ENCODE results near the gene NEURL1. TPM values are rescaled to one million over a fixed set of nuclear protein-coding genes. Genes with fewer than 3 reads are reported as not detected.
"Not testable (repeated sequence)": the region's sequence is repeated elsewhere in the genome, so short reads cannot be mapped to it uniquely, and the experiment has no call there.

The NEURL1 gene
- total RNA-seq, 4 donors from 2014 or later: 40.4 to 51.8 (median 45.8) TPM

- TF ChIP-seq, protein P1, sequence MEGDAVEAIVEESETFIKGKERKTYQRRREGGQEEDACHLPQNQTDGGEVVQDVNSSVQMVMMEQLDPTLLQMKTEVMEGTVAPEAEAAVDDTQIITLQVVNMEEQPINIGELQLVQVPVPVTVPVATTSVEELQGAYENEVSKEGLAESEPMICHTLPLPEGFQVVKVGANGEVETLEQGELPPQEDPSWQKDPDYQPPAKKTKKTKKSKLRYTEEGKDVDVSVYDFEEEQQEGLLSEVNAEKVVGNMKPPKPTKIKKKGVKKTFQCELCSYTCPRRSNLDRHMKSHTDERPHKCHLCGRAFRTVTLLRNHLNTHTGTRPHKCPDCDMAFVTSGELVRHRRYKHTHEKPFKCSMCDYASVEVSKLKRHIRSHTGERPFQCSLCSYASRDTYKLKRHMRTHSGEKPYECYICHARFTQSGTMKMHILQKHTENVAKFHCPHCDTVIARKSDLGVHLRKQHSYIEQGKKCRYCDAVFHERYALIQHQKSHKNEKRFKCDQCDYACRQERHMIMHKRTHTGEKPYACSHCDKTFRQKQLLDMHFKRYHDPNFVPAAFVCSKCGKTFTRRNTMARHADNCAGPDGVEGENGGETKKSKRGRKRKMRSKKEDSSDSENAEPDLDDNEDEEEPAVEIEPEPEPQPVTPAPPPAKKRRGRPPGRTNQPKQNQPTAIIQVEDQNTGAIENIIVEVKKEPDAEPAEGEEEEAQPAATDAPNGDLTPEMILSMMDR (IDR thresholded peaks at IDR 0.05): no peak
- no peak for TF ChIP-seq POLR2A (IDR thresholded peaks at IDR 0.05)
- peaks cover 0 to 9% (median 0%) of the 10 kb centered on the region in 4 donors for H3K4me1 ChIP-seq
- peak overlapping the region in 2 of 4 donors; percentile 50 to 57 for H3K27ac ChIP-seq
- DNase-seq: no peak
- no peaks in the 10 kb centered on the region for H3K27me3 ChIP-seq
- peaks cover 0 to 17% (median 0%) of the 10 kb centered on the region in 3 donors for H3K36me3 ChIP-seq
- H3K9me3 ChIP-seq: no peaks in the 10 kb centered on the region
- no peak overlapping the region for H3K4me3 ChIP-seq
Observed at GRCh38 chr10:103600956-103601569, 107.6 kb downstream of the NEURL1 start.

- Histone ChIP-seq H3K36me3 (peaks cover 0 to 17% (median 0%) of the 10 kb centered on the region in 3 donors), H3K27ac (no peak overlapping the region), H3K4me3 (no peak overlapping the region), H3K27me3 (no peaks in the 10 kb centered on the region), H3K4me1 (peaks cover 0 to 9% (median 0%) of the 10 kb centered on the region in 4 donors), H3K9me3 (no peaks in the 10 kb centered on the region)
- no peak for DNase-seq
- TF ChIP-seq POLR2A (IDR thresholded peaks at IDR 0.05): no peak
- TF ChIP-seq, protein P1 (IDR thresholded peaks at IDR 0.05): no peak
Observed at GRCh38 chr10:103602028-103602851, 108.7 kb downstream of the NEURL1 start.

DNA sequence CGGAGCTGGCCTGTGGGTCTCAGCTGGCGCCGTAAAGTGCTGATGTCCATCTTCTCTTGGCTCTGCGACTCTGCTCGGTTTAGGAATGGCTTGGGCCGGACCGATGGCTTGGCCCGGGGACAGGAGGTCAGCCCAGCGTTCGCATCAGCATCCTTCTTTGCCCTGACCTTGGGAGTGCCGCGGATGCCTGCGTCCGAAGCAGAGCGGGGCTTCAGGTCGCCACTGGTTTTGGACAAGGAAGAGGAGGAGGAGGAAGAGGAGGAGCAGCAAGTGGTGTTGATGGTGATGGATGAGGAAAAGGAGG, 109.3 kb downstream of the NEURL1 start:
- Histone ChIP-seq H3K4me3 (no peak overlapping the region), H3K4me1 (peaks cover 0 to 9% (median 0%) of the 10 kb centered on the region in 4 donors), H3K27ac (no peak overlapping the region), H3K27me3 (no peaks in the 10 kb centered on the region), H3K9me3 (no peaks in the 10 kb centered on the region), H3K36me3 (peaks cover 0 to 17% (median 0%) of the 10 kb centered on the region in 3 donors)
- TF ChIP-seq POLR2A (IDR thresholded peaks at IDR 0.05): no peak
- TF ChIP-seq, protein P1 (IDR thresholded peaks at IDR 0.05): no peak
- no peak for DNase-seq

DNA sequence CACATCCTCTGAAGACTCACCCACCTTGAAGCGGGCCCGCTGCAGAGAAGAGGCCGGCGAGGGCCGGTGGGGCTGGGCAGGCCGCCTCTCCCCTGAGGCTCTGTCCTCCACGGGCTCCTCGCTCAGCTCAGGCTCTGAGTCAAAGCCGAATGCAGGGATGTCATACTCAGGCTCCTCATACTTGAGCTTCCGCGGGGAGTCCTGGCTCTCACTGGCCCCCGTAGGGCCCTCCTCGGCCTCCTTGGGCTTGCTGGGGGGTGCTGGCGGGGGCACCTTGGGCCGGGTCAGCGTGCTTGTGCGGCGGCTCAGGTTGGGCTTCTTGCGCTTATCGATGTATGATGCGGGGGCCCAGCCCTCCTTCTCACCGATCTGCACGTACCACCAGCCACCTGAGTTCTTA, 109.9 kb downstream of the NEURL1 start:
- Histone ChIP-seq H3K4me3 (no peak overlapping the region), H3K36me3 (peaks cover 0 to 17% (median 0%) of the 10 kb centered on the region in 3 donors), H3K9me3 (no peaks in the 10 kb centered on the region), H3K4me1 (peaks cover 0 to 9% (median 0%) of the 10 kb centered on the region in 4 donors), H3K27me3 (no peaks in the 10 kb centered on the region), H3K27ac (no peak overlapping the region)
- DNase-seq: no peak
- TF ChIP-seq POLR2A (IDR thresholded peaks at IDR 0.05): no peak
- TF ChIP-seq, protein P1 (IDR thresholded peaks at IDR 0.05): no peak

DNA sequence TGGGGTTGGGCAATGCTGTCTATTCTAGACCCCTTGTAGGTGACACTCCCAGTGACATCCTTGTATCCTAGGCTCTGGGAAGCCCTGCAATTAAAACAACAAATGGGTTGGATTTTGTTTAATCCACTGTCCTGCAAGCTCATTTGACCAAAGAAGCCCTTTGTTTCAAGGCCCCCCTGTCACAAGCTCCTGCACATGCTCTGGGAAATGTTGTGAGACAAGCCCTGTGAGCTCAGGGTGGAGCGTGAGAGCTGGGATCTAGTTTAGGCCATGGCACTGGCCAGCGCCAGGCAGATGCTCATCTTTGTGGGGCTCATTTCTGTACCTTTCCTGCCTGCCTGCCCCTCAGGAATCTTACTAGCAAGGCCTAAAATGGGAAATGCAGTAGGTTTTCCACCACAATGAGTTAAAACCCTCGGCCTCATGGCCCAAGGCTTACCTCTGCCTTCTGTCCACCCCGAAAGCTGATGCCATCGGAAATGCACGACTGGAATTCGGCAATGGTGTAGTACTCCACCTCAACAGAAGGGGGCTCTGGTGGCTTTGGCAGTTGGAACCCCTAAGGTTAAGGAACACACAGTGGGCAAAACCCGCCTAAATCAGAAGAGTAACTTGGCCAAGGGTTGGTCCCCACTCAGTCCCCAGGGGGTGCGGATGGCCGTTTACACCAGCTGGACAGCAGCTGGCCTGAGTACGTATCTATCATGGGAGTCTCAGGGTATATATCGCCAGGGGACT, 112.0 kb downstream of the NEURL1 start:
- Histone ChIP-seq H3K4me3 (no peak overlapping the region), H3K4me1 (peaks cover 0 to 5% (median 0%) of the 10 kb centered on the region in 4 donors), H3K27me3 (no peaks in the 10 kb centered on the region), H3K9me3 (no peaks in the 10 kb centered on the region), H3K36me3 (peaks cover 0 to 28% (median 0%) of the 10 kb centered on the region in 3 donors), H3K27ac (peak overlapping the region in 1 of 4 donors; percentile 2)
- DNase-seq: peak in 2 of 3 donors; percentile 24 to 78
- TF ChIP-seq, protein P1 (IDR thresholded peaks at IDR 0.05): peak; percentile 35 to 77 (median 63)
- TF ChIP-seq POLR2A (IDR thresholded peaks at IDR 0.05): no peak

- not testable (repeated sequence) for H3K4me1 ChIP-seq, H3K27ac ChIP-seq, DNase-seq, H3K27me3 ChIP-seq, H3K4me3 ChIP-seq, H3K9me3 ChIP-seq
- H3K36me3 ChIP-seq: peaks cover 0 to 34% (median 0%) of the 10 kb centered on the region in 3 donors
Observed at GRCh38 chr10:103606097-103606438, 112.6 kb downstream of the NEURL1 start.

DNA sequence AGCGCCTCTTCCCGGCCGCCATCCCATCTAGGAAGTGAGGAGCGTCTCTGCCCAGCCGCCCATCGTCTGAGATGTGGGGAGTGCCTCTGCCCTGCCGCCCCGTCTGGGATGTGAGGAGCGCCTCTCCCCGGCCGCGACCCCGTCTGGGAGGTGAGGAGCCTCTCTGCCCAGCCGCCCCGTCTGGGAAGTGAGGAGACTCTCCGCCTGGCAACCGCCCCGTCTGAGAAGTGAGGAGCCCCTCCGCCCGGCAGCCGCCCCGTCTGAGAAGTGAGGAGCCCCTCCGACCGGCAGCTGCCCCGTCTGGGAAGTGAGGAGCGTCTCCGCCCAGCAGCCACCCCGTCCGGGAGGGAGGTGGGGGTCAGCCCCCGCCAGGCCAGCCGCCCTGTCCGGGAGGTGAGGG, 113.5 kb downstream of the NEURL1 start:
- H3K4me3 ChIP-seq, DNase-seq, H3K27ac ChIP-seq, H3K27me3 ChIP-seq, H3K4me1 ChIP-seq, H3K9me3 ChIP-seq: not testable (repeated sequence)
- peaks cover 0 to 44% (median 0%) of the 10 kb centered on the region in 3 donors for H3K36me3 ChIP-seq

GRCh38 chr10:103608056-103608455, 114.6 kb downstream of the NEURL1 start:
- H3K4me3 ChIP-seq, H3K4me1 ChIP-seq, H3K27ac ChIP-seq, H3K9me3 ChIP-seq, DNase-seq, H3K27me3 ChIP-seq: not testable (repeated sequence)
- H3K36me3 ChIP-seq: peaks cover 0 to 47% (median 0%) of the 10 kb centered on the region in 3 donors

Measured in Peyer's patch (tissue), 4 donors.